ENCODE measurements around the gene KIAA0513. TPM values are rescaled to one million over a fixed set of nuclear protein-coding genes. Genes with fewer than 3 reads are reported as not detected.

The KIAA0513 gene
- total RNA-seq (2014; rRNA removed; shearing (Covaris generic)): 5.3 and 7.6 TPM in 2 replicates
- polyA plus RNA-seq (2016; fragmentation: Nextera tagmentation; extraction: Ambion mirVana): 5.4 and 5.8 TPM in 2 replicates

- H2AFZ ChIP-seq: peak within 1 kb of the TSS; percentile 79
- H3K9me3 ChIP-seq (ENCODE audit: low read depth): no peaks in the 10 kb centered on the region
- no peaks in the 10 kb centered on the region for H3K9me2 ChIP-seq (ENCODE audit: insufficient read depth)
- TF ChIP-seq EZH2 (IDR thresholded peaks at IDR 0.05; ENCODE audit: insufficient read depth, poor library complexity, severe bottlenecking): no peak
- TF ChIP-seq EZH2phosphoT487 (IDR thresholded peaks at IDR 0.05; ENCODE audit: insufficient read depth, low read depth): no peak
- WGBS, 2 experiments (ENCODE audit: low coverage in 1 of 2, low lambda C conversion rate in 2 of 2, missing lambda C conversion rate in 2 of 2): 0 to 1% methylated on average over 35 to 59 of the region's 59 CpGs
- H3K4me1 ChIP-seq (ENCODE audit: insufficient read depth): peaks cover 26% of the 10 kb centered on the region
- H3F3A ChIP-seq (ENCODE audit: insufficient read depth): peaks cover 20% of the 10 kb centered on the region
- no peaks in the 10 kb centered on the region for H3K27me3 ChIP-seq (replicated peaks; ENCODE audit: insufficient read depth)
- no peaks in the 10 kb centered on the region for H4K20me1 ChIP-seq (ENCODE audit: insufficient read depth)
- DNase-seq: peak; percentile 97
- in situ Hi-C loops (cut with MboI): no loop called here
- H3K4me3 ChIP-seq: peak within 1 kb of the TSS; percentile 87
- peak within 1 kb of the TSS; percentile 85 for H3K27ac ChIP-seq
- H3K9ac ChIP-seq: peak within 1 kb of the TSS; percentile 89
- H3K79me2 ChIP-seq (ENCODE audit: insufficient read depth): no peaks in the 10 kb centered on the region
- H3K36me3 ChIP-seq (ENCODE audit: low read depth): no peaks in the 10 kb centered on the region
- peak within 1 kb of the TSS; percentile 98 for H3K4me2 ChIP-seq (ENCODE audit: unreplicated experiment)
Measured at GRCh38 chr16:85027349-85027957, at the start of gene KIAA0513. KIAA0513 (plus strand) TSS chr16:85027795; CDS start chr16:85067072, 39,277 bp downstream.

- Histone ChIP-seq H3K9ac (no peak overlapping the region), H3K36me3 (ENCODE audit: low read depth) (peaks cover 33% of the 10 kb centered on the region), H4K20me1 (ENCODE audit: insufficient read depth) (no peaks in the 10 kb centered on the region), H3K27ac (peak overlapping the region; percentile 33), H3K27me3 (replicated peaks; ENCODE audit: insufficient read depth) (no peaks in the 10 kb centered on the region), H3F3A (ENCODE audit: insufficient read depth) (peaks cover 26% of the 10 kb centered on the region), H3K79me2 (ENCODE audit: insufficient read depth) (peaks cover 60% of the 10 kb centered on the region), H3K4me3 (no peak overlapping the region), H3K9me3 (ENCODE audit: low read depth) (no peaks in the 10 kb centered on the region), H3K4me2 (ENCODE audit: unreplicated experiment) (peak overlapping the region; percentile 43), H3K9me2 (ENCODE audit: insufficient read depth) (no peaks in the 10 kb centered on the region), H3K4me1 (ENCODE audit: insufficient read depth) (peaks cover 28% of the 10 kb centered on the region), H2AFZ (no peak overlapping the region)
- TF ChIP-seq EZH2phosphoT487 (IDR thresholded peaks at IDR 0.05; ENCODE audit: insufficient read depth, low read depth) (no peak), EZH2 (IDR thresholded peaks at IDR 0.05; ENCODE audit: insufficient read depth, poor library complexity, severe bottlenecking) (no peak)
- 66 to 72% methylated on average over 4 of the region's 4 CpGs for WGBS, 2 experiments (ENCODE audit: low coverage in 1 of 2, low lambda C conversion rate in 2 of 2, missing lambda C conversion rate in 2 of 2)
- peak; percentile 67 for DNase-seq
- in situ Hi-C loops (cut with MboI): no loop called here
Measured at GRCh38 chr16:84979516-84979915, 48.1 kb upstream of the KIAA0513 start.

GRCh38 chr16:84982434-84982833, 45.2 kb upstream of the KIAA0513 start:
- no peak overlapping the region for H3K27ac ChIP-seq
- no peak overlapping the region for H2AFZ ChIP-seq
- no peak for DNase-seq
- in situ Hi-C loops (cut with MboI): no loop called here
- H3K27me3 ChIP-seq (replicated peaks; ENCODE audit: insufficient read depth): no peaks in the 10 kb centered on the region
- H3K4me1 ChIP-seq (ENCODE audit: insufficient read depth): peaks cover 39% of the 10 kb centered on the region
- no peak overlapping the region for H3K4me3 ChIP-seq
- no peaks in the 10 kb centered on the region for H3K9me2 ChIP-seq (ENCODE audit: insufficient read depth)
- H3K36me3 ChIP-seq (ENCODE audit: low read depth): peaks cover 22% of the 10 kb centered on the region
- peaks cover 85% of the 10 kb centered on the region for H3K79me2 ChIP-seq (ENCODE audit: insufficient read depth)
- H4K20me1 ChIP-seq (ENCODE audit: insufficient read depth): no peaks in the 10 kb centered on the region
- H3K4me2 ChIP-seq (ENCODE audit: unreplicated experiment): no peak overlapping the region
- no peak for TF ChIP-seq EZH2 (IDR thresholded peaks at IDR 0.05; ENCODE audit: insufficient read depth, poor library complexity, severe bottlenecking)
- TF ChIP-seq EZH2phosphoT487 (IDR thresholded peaks at IDR 0.05; ENCODE audit: insufficient read depth, low read depth): no peak
- no peaks in the 10 kb centered on the region for H3K9me3 ChIP-seq (ENCODE audit: low read depth)
- WGBS, 2 experiments (ENCODE audit: low coverage in 1 of 2, low lambda C conversion rate in 2 of 2, missing lambda C conversion rate in 2 of 2): 87 to 88% methylated on average over 9 of the region's 9 CpGs
- H3F3A ChIP-seq (ENCODE audit: insufficient read depth): peaks cover 33% of the 10 kb centered on the region
- no peak overlapping the region for H3K9ac ChIP-seq

- no peak overlapping the region for H3K4me3 ChIP-seq
- no peaks in the 10 kb centered on the region for H3K9me3 ChIP-seq (ENCODE audit: low read depth)
- peaks cover 15% of the 10 kb centered on the region; the same call in 1 of the 2 replicates for H3K36me3 ChIP-seq (ENCODE audit: low read depth)
- no peak for TF ChIP-seq EZH2 (IDR thresholded peaks at IDR 0.05; ENCODE audit: insufficient read depth, poor library complexity, severe bottlenecking)
- no peak for TF ChIP-seq EZH2phosphoT487 (IDR thresholded peaks at IDR 0.05; ENCODE audit: insufficient read depth, low read depth)
- H3K79me2 ChIP-seq (ENCODE audit: insufficient read depth): peaks cover 97% of the 10 kb centered on the region
- in situ Hi-C loops (cut with MboI): no loop called here
- H3K4me1 ChIP-seq (ENCODE audit: insufficient read depth): peaks cover 16% of the 10 kb centered on the region
- peaks cover 8% of the 10 kb centered on the region for H3F3A ChIP-seq (ENCODE audit: insufficient read depth)
- WGBS, 2 experiments (ENCODE audit: low coverage in 1 of 2, low lambda C conversion rate in 2 of 2, missing lambda C conversion rate in 2 of 2): 57 to 64% methylated on average over 15 of the region's 15 CpGs
- H3K9ac ChIP-seq: peak overlapping the region; percentile 58
- peak; percentile 84 for DNase-seq
- H3K4me2 ChIP-seq (ENCODE audit: unreplicated experiment): peak overlapping the region; percentile 50
- no peak overlapping the region for H2AFZ ChIP-seq
- peak overlapping the region; percentile 80 for H3K27ac ChIP-seq
- H3K27me3 ChIP-seq (replicated peaks; ENCODE audit: insufficient read depth): no peaks in the 10 kb centered on the region
- H4K20me1 ChIP-seq (ENCODE audit: insufficient read depth): no peaks in the 10 kb centered on the region
- no peaks in the 10 kb centered on the region for H3K9me2 ChIP-seq (ENCODE audit: insufficient read depth)
Measured at GRCh38 chr16:84985079-84986065, 42.2 kb upstream of the KIAA0513 start.

Data from GM23248 (cell line).